SK-N-SH treated with all-trans-retinoic acid at 6 μM for 48 hours (cell line): Measurements from ENCODE around the gene OR4F15.
"Not testable (repeated sequence)": the region's sequence is repeated elsewhere in the genome, so short reads cannot be mapped to it uniquely, and the experiment has no call there.

Experiments
- ATAC-seq: fragments of 200-7000 bp; cut with Tn5 transposase; 3 replicates; pipeline ENCODE4 v1.9.1; 2020; ENCODE audit warnings: mild to moderate bottlenecking, moderate library complexity
- ARNTL ChIP-seq: fragments of 450-650 bp; formaldehyde crosslinking; IDR thresholded peaks from 2 replicates; pipeline ENCODE4 v1.5.0; 2020; ENCODE audit warnings: low read depth, mild to moderate bottlenecking, moderate library complexity, borderline replicate concordance
- BACH2 ChIP-seq: fragments of 250-450 bp; sonication (Bioruptor Pico); IDR thresholded peaks from 2 replicates; pipeline ENCODE4 v1.9.0; 2021; ENCODE audit warnings: mild to moderate bottlenecking, borderline replicate concordance
- CSDC2 ChIP-seq: fragments of 250-450 bp; sonication (Bioruptor Pico); IDR thresholded peaks from 2 replicates; pipeline ENCODE4 v1.5.0; 2020; ENCODE audit warnings: mild to moderate bottlenecking, moderate library complexity
- ESRRG ChIP-seq: fragments of 250-450 bp; sonication (Bioruptor Pico); IDR thresholded peaks from 2 replicates; pipeline ENCODE4 v1.6.1; 2021; ENCODE audit warnings: mild to moderate bottlenecking
- GLIS3 ChIP-seq: fragments of 250-450 bp; sonication (Bioruptor Pico); IDR thresholded peaks from 2 replicates; pipeline ENCODE4 v1.5.0; 2020; ENCODE audit warnings: mild to moderate bottlenecking, moderate library complexity
- ISL1 ChIP-seq: fragments of 250-450 bp; sonication (Bioruptor Pico); IDR thresholded peaks from 2 replicates; pipeline ENCODE4 v2.1.2; 2022; ENCODE audit warnings: mild to moderate bottlenecking, moderate library complexity
- OSR1 ChIP-seq: fragments of 250-450 bp; sonication (Bioruptor Pico); IDR thresholded peaks from 2 replicates; pipeline ENCODE4 v1.8.0; 2022; ENCODE audit warnings: moderate library complexity, mild to moderate bottlenecking, inconsistent platforms
- PATZ1 ChIP-seq: fragments of 250-450 bp; sonication (Bioruptor Pico); IDR thresholded peaks from 2 replicates; pipeline ENCODE4 v1.8.0; 2020; ENCODE audit warnings: mild to moderate bottlenecking, moderate library complexity, borderline replicate concordance
- PPARA ChIP-seq: fragments of 250-450 bp; sonication (Bioruptor Pico); IDR thresholded peaks from 2 replicates; pipeline ENCODE4 v1.5.0; 2020; ENCODE audit warnings: mild to moderate bottlenecking, borderline replicate concordance
- RARB ChIP-seq: fragments of 250-450 bp; sonication (Bioruptor Pico); IDR thresholded peaks from 2 replicates; pipeline ENCODE4 v1.8.0; 2021; ENCODE audit warnings: mild to moderate bottlenecking, moderate library complexity
- SNAI2 ChIP-seq: fragments of 250-450 bp; sonication (Bioruptor Pico); IDR thresholded peaks from 2 replicates; pipeline ENCODE4 v1.5.0; 2020; ENCODE audit warnings: mild to moderate bottlenecking, moderate library complexity
- TCF4 ChIP-seq: fragments of 250-450 bp; sonication (Bioruptor Pico); IDR thresholded peaks from 2 replicates; pipeline ENCODE4 v1.8.0; 2021; ENCODE audit warnings: mild to moderate bottlenecking, moderate library complexity, borderline replicate concordance
- TOX ChIP-seq: fragments of 250-450 bp; sonication (Bioruptor Pico); IDR thresholded peaks from 2 replicates; pipeline ENCODE4 v1.8.0; 2021; ENCODE audit warnings: mild to moderate bottlenecking, moderate library complexity, borderline replicate concordance
- ZC3H10 ChIP-seq: fragments of 250-450 bp; sonication (Bioruptor Pico); IDR thresholded peaks from 2 replicates; pipeline ENCODE4 v1.5.1; 2021; ENCODE audit warnings: mild to moderate bottlenecking, moderate library complexity
- ZFP3 ChIP-seq: fragments of 250-450 bp; sonication (Bioruptor Pico); IDR thresholded peaks from 2 replicates; pipeline ENCODE4 v1.5.0; 2020; ENCODE audit warnings: mild to moderate bottlenecking, moderate library complexity
- ZFP30 ChIP-seq: fragments of 450-650 bp; formaldehyde crosslinking; IDR thresholded peaks from 2 replicates; pipeline ENCODE4 v1.5.0; 2022; ENCODE audit warnings: mild to moderate bottlenecking, moderate library complexity
- ZNF565 ChIP-seq: fragments of 450-650 bp; formaldehyde crosslinking; conservative IDR thresholded peaks from 2 replicates; pipeline ENCODE4 v1.5.0; 2020; ENCODE audit warnings: low read depth, mild to moderate bottlenecking, moderate library complexity
- ZNF70 ChIP-seq: fragments of 450-650 bp; formaldehyde crosslinking; IDR thresholded peaks from 2 replicates; pipeline ENCODE4 v1.5.0; 2020; ENCODE audit warnings: mild to moderate bottlenecking, moderate library complexity
- ZNF8 ChIP-seq: fragments of 450-650 bp; formaldehyde crosslinking; IDR thresholded peaks from 2 replicates; pipeline ENCODE4 v1.5.0; 2020; ENCODE audit warnings: mild to moderate bottlenecking, moderate library complexity
- TF ChIP-seq, protein P1 (sequence below): fragments of 250-450 bp; sonication (Bioruptor Pico); IDR thresholded peaks from 2 replicates; pipeline ENCODE4 v1.5.0; 2020; ENCODE audit warnings: mild to moderate bottlenecking, moderate library complexity
- TF ChIP-seq, protein P2 (sequence below): fragments of 250-450 bp; sonication (Bioruptor Pico); IDR thresholded peaks from 2 replicates; pipeline ENCODE4 v1.8.0; 2021; ENCODE audit warnings: low read depth, mild to moderate bottlenecking, moderate library complexity, borderline replicate concordance
- TF ChIP-seq, protein P3 (sequence below): fragments of 250-450 bp; sonication (Bioruptor Pico); IDR thresholded peaks from 2 replicates; pipeline ENCODE4 v1.5.1; 2021; ENCODE audit warnings: mild to moderate bottlenecking, moderate library complexity
- TF ChIP-seq, protein P4 (sequence below): fragments of 250-450 bp; sonication (Bioruptor Pico); IDR thresholded peaks from 2 replicates; pipeline ENCODE4 v1.5.1; 2020; ENCODE audit warnings: low read depth, mild to moderate bottlenecking, moderate library complexity

Gene OR4F15

GRCh38 chr15:101781928-101782327 is 30.1 kb upstream of the OR4F15 start:
- TF ChIP-seq ZNF565: no peak
- no peak for TF ChIP-seq PATZ1
- TF ChIP-seq, protein P1, sequence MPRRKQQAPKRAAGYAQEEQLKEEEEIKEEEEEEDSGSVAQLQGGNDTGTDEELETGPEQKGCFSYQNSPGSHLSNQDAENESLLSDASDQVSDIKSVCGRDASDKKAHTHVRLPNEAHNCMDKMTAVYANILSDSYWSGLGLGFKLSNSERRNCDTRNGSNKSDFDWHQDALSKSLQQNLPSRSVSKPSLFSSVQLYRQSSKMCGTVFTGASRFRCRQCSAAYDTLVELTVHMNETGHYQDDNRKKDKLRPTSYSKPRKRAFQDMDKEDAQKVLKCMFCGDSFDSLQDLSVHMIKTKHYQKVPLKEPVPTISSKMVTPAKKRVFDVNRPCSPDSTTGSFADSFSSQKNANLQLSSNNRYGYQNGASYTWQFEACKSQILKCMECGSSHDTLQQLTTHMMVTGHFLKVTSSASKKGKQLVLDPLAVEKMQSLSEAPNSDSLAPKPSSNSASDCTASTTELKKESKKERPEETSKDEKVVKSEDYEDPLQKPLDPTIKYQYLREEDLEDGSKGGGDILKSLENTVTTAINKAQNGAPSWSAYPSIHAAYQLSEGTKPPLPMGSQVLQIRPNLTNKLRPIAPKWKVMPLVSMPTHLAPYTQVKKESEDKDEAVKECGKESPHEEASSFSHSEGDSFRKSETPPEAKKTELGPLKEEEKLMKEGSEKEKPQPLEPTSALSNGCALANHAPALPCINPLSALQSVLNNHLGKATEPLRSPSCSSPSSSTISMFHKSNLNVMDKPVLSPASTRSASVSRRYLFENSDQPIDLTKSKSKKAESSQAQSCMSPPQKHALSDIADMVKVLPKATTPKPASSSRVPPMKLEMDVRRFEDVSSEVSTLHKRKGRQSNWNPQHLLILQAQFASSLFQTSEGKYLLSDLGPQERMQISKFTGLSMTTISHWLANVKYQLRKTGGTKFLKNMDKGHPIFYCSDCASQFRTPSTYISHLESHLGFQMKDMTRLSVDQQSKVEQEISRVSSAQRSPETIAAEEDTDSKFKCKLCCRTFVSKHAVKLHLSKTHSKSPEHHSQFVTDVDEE: no peak
- no peak for TF ChIP-seq ZC3H10 (CRISPR knock-in tag)
- no peak for TF ChIP-seq TOX (CRISPR knock-in tag)
- TF ChIP-seq, protein P2, sequence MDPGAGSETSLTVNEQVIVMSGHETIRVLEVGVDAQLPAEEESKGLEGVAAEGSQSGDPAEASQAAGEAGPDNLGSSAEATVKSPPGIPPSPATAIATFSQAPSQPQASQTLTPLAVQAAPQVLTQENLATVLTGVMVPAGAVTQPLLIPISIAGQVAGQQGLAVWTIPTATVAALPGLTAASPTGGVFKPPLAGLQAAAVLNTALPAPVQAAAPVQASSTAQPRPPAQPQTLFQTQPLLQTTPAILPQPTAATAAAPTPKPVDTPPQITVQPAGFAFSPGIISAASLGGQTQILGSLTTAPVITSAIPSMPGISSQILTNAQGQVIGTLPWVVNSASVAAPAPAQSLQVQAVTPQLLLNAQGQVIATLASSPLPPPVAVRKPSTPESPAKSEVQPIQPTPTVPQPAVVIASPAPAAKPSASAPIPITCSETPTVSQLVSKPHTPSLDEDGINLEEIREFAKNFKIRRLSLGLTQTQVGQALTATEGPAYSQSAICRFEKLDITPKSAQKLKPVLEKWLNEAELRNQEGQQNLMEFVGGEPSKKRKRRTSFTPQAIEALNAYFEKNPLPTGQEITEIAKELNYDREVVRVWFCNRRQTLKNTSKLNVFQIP (CRISPR knock-in tag): no peak
- TF ChIP-seq ZNF8 (CRISPR knock-in tag): no peak
- TF ChIP-seq PPARA (CRISPR knock-in tag): no peak
- no peak for TF ChIP-seq ARNTL (CRISPR knock-in tag)
- TF ChIP-seq RARB: no peak
- no peak for TF ChIP-seq ZNF70 (CRISPR knock-in tag)
- no peak for TF ChIP-seq ZFP3 (CRISPR knock-in tag)
- no peak for TF ChIP-seq OSR1 (CRISPR knock-in tag)
- TF ChIP-seq BACH2 (CRISPR knock-in tag): no peak
- TF ChIP-seq, protein P3, sequence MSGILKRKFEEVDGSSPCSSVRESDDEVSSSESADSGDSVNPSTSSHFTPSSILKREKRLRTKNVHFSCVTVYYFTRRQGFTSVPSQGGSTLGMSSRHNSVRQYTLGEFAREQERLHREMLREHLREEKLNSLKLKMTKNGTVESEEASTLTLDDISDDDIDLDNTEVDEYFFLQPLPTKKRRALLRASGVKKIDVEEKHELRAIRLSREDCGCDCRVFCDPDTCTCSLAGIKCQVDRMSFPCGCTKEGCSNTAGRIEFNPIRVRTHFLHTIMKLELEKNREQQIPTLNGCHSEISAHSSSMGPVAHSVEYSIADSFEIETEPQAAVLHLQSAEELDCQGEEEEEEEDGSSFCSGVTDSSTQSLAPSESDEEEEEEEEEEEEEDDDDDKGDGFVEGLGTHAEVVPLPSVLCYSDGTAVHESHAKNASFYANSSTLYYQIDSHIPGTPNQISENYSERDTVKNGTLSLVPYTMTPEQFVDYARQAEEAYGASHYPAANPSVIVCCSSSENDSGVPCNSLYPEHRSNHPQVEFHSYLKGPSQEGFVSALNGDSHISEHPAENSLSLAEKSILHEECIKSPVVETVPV (CRISPR knock-in tag): no peak
- no peak for TF ChIP-seq SNAI2 (CRISPR knock-in tag)
- TF ChIP-seq CSDC2: no peak
- no peak for TF ChIP-seq ESRRG (CRISPR knock-in tag)
- TF ChIP-seq TCF4: no peak
- no peak for ATAC-seq

DNA sequence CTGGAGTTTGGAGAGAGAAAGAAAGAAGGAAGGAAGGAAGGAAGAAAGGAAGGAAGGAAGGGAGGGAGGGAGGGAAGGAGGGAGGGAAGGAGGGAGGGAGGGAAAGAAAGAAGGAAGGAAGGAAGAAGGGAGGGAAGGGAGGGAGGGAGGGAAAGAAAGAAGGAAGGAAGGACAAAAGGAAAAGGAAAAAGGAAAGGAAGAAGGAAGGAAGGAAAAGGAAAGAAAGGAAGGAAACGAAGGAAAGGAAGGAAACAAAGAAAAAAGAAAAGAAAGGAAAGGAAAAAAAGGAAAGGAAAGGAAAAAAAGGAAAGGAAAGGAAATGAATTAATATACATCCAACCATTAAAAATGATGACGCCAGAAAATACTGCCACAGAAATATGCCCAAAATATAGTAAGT is 27.4 kb upstream of the OR4F15 start:
- ATAC-seq: no peak
- TF ChIP-seq ZNF8 (CRISPR knock-in tag): no peak
- no peak for TF ChIP-seq PPARA (CRISPR knock-in tag)
- TF ChIP-seq, protein P3 (CRISPR knock-in tag): no peak
- TF ChIP-seq RARB: no peak
- TF ChIP-seq SNAI2 (CRISPR knock-in tag): no peak
- TF ChIP-seq TOX (CRISPR knock-in tag): no peak
- no peak for TF ChIP-seq CSDC2
- TF ChIP-seq ZNF70 (CRISPR knock-in tag): no peak
- TF ChIP-seq, protein P4, sequence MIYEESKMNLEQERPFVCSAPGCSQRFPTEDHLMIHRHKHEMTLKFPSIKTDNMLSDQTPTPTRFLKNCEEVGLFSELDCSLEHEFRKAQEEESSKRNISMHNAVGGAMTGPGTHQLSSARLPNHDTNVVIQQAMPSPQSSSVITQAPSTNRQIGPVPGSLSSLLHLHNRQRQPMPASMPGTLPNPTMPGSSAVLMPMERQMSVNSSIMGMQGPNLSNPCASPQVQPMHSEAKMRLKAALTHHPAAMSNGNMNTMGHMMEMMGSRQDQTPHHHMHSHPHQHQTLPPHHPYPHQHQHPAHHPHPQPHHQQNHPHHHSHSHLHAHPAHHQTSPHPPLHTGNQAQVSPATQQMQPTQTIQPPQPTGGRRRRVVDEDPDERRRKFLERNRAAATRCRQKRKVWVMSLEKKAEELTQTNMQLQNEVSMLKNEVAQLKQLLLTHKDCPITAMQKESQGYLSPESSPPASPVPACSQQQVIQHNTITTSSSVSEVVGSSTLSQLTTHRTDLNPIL (CRISPR knock-in tag): no peak
- no peak for TF ChIP-seq ARNTL (CRISPR knock-in tag)
- no peak for TF ChIP-seq GLIS3 (CRISPR knock-in tag)
- no peak for TF ChIP-seq OSR1 (CRISPR knock-in tag)
- TF ChIP-seq ISL1 (CRISPR knock-in tag): no peak
- TF ChIP-seq, protein P1: no peak
- TF ChIP-seq ZFP30 (CRISPR knock-in tag): no peak
- TF ChIP-seq PATZ1: no peak

- not testable (repeated sequence) for ATAC-seq
Observed at GRCh38 chr15:101786422-101786821, 25.6 kb upstream of the OR4F15 start.
